DMS53 (cell line): ENCODE measurements around the gene LSM3.

Source experiments
- DNase-seq: peaks from one replicate; lab custom pipeline; 2025; lab: John Stamatoyannopoulos, UW

LSM3 gene

DNA sequence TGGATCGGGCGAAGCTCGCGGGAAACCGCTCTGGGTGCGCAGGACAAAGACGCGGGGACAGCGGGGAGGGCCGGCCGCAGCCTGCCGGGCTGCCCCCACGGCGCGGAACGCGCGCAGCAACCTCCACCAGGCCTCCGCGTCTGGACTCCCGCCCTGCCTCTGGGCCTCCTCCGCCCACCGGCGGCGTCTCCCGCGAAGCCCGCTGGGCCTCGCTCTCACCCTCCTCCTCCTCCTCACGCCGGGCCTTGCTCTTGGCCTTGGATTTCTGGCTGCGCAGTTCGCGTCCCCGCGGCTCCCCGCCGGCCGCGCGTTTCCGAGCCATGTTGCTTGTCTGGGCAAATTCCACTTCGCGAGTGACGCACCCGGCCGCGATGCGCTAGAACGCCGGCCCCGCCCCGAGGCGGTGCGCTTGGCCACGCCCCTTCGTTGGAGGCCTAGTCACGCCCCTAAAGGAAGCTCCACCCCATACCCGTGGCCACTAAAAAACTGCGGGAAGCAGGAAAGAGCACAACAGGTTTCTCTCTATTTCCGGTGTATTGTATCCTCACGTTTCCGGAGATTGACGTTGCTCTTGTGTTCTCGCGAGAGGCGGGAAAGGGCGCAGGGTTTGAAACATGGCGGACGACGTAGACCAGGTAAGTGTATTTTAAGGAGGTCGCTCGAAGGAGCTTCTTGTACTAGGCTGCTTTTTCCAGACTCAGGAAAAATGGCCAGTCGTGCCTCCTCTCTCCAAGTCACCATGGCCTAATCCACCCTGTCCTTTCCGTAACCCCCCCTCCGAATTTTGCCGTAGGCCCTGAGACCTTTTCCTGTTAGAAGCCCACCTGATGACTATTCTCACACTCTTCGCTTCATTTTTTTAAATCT, at the start of gene LSM3, which contains the start of gene XPC:
Gene LSM3, plus strand, starts transcription at position 571 of the 867 bp plus-strand sequence. Its CDS starts 44 bp downstream, at position 615.
Gene XPC, minus strand, starts transcription at position 355 of the 867 bp plus-strand sequence. Its CDS starts 33 bp downstream, at position 322.
- peak; percentile 93 for DNase-seq

DNA sequence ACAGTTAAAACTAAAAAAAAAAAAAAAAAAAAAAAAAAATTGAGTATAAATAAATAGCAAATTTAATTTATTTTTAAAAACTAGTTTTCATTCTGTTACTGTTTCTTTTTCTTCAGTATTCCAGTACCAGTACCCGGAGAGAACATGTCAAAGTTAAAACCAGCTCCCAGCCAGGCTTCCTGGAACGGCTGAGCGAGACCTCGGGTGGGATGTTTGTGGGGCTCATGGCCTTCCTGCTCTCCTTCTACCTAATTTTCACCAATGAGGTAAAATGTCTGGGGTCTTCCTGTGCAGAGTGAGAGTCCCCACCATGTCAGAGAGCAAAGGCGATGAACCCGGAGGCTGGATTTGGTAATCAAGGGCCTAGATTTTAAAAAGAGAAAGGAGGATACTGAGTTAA, 49.3 kb upstream of the LSM3 start:
- no peak for DNase-seq

- DNase-seq = no peak
These were observed 48.4 kb upstream of the LSM3 start for GRCh38 chr3:14130230-14130629.

- no peak for DNase-seq
These were observed 47.9 kb upstream of the LSM3 start for GRCh38 chr3:14130707-14131106.

- DNase-seq = no peak
These were observed 47.5 kb upstream of the LSM3 start for GRCh38 chr3:14131134-14131533.

DNA sequence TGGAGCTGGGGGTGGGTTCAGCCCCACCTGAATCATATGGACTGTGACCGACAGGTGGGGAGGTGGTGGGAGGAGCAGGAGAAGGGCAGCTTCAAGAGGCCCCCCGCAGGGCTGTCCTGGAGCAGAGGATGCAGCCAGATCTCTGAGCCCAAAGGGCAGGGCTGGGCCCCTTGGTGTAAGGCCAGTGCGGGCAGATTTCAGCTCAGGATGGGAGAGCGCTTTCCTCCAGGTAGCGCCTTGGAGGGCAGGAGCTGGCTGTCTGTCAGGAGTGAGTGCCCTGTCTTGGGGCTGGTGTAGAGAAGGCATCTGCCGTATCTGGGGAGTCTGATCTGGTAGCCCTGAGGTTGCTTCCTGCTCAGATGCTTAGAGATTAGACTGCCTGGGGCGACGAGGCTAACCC, 46.5 kb upstream of the LSM3 start:
- DNase-seq = no peak

- DNase-seq = no peak
These were observed 45.9 kb upstream of the LSM3 start for GRCh38 chr3:14132689-14133088.

- DNase-seq = no peak
These were observed 45.3 kb upstream of the LSM3 start for GRCh38 chr3:14133188-14133800.

DNA sequence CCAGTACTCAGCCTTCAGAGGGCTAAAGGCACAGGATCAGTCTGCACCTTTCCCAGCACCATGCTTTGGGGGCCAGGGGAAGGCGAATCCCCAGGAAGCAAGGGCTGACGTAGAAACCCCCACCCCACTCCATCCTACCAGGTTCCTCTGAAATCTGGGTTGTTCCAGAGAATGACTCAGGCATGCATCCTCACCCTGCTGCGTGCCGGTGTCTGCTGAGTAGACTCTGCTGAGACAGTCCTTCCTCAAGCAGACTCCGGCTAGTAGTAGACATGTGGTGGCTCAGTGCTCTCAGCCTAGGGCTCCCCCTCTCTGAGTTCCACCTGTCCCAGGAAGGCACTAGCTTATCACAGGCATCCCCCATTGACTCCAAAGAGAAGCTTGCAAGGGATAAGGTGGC, 44.7 kb upstream of the LSM3 start:
- DNase-seq = no peak

GRCh38 chr3:14134291-14134690, 44.3 kb upstream of the LSM3 start:
- no peak for DNase-seq

GRCh38 chr3:14135581-14135980, 43.0 kb upstream of the LSM3 start:
- no peak for DNase-seq

DNA sequence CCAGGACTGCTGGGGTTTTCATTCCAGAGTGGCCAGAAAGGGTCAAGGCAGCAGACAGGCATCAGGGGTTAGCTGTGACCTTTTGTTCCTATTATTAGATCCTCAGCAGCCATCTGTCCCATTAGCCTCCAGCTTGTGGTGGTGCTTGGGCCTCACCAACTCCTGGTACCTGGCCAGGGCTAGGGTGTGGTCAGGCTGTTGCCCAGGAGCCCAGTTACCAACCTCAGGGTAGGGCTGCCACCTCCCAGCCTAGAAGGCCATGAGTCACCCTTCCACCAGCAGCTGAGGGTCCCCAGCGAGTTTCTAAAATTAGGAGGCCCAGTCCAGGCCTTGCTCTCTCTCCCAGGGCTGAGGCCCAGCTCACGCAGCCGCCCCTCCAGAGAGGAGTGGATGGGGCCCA, 41.6 kb upstream of the LSM3 start:
- no peak for DNase-seq

- DNase-seq = no peak
These were observed 41.2 kb upstream of the LSM3 start for GRCh38 chr3:14137445-14137844.

GRCh38 chr3:14138109-14138877, 40.3 kb upstream of the LSM3 start:
- no peak for DNase-seq

GRCh38 chr3:14138878-14139655, 39.5 kb upstream of the LSM3 start:
- no peak for DNase-seq

DNA sequence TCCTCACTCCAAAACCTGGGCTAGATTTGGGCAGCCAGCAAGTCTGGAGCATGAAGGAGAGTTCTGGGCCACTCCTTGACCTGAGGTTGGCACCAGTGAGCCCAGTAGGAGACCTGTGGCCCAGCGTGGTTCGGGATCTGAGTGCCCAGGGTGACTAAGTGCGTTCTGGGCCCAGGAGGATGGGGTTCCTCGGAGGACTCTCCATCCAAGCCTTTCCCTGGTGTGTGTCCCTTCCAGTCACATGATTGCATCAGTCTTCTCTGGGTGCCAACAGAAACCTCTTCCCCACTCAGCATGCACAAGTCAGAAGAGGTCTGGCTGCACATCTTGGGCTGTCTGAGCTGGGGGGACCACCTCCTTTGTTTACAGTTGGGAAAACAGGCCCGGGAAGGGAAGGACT, 38.8 kb upstream of the LSM3 start:
- DNase-seq = no peak

DNA sequence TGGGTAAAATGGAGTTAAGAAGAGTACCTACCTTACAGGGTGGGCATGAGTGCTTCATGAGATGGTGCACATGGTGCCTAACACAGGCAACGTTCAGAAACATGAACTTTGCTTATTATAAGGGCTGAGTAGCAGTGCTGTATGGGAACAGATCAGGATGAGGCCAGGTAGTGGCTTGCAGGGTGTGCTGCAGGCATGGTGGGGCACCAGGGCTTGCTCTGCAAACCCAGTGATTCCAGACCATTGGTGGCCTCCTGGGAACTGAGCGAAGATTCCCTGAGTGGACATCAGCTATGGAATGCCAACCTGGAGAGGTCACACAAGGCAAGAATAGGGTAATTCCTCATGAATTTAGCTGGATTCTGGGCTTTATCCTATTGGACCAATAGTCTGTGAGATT, 37.9 kb upstream of the LSM3 start:
- DNase-seq = no peak

DNA sequence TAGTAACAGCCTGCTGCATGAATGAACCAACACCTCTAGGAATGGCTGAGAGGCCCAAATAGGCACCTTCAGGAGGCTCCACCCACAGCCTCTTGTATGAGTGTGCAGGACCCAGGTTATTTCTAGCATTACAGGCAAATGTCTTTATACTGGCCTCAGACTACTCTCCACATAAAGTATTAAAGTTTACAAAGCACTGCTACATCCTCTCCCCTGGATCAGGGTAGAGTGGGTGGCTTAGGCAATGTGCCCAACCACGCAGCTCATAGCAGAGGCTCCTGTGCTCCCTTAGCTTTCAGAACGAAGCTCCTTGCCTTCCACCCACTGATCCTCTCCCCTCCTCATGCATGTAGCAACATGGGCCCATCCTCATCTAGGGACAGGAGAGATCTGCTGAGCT, 37.5 kb upstream of the LSM3 start:
- no peak for DNase-seq

DNA sequence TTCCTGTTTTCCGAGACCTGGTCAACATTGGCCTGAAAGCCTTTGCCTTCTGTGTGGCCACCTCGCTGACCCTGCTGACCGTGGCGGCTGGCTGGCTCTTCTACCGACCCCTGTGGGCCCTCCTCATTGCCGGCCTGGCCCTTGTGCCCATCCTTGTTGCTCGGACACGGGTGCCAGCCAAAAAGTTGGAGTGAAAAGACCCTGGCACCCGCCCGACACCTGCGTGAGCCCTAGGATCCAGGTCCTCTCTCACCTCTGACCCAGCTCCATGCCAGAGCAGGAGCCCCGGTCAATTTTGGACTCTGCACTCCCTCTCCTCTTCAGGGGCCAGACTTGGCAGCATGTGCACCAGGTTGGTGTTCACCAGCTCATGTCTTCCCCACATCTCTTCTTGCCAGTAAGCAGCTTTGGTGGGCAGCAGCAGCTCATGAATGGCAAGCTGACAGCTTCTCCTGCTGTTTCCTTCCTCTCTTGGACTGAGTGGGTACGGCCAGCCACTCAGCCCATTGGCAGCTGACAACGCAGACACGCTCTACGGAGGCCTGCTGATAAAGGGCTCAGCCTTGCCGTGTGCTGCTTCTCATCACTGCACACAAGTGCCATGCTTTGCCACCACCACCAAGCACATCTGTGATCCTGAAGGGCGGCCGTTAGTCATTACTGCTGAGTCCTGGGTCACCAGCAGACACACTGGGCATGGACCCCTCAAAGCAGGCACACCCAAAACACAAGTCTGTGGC, 36.8 kb upstream of the LSM3 start:
- DNase-seq = no peak

DNA sequence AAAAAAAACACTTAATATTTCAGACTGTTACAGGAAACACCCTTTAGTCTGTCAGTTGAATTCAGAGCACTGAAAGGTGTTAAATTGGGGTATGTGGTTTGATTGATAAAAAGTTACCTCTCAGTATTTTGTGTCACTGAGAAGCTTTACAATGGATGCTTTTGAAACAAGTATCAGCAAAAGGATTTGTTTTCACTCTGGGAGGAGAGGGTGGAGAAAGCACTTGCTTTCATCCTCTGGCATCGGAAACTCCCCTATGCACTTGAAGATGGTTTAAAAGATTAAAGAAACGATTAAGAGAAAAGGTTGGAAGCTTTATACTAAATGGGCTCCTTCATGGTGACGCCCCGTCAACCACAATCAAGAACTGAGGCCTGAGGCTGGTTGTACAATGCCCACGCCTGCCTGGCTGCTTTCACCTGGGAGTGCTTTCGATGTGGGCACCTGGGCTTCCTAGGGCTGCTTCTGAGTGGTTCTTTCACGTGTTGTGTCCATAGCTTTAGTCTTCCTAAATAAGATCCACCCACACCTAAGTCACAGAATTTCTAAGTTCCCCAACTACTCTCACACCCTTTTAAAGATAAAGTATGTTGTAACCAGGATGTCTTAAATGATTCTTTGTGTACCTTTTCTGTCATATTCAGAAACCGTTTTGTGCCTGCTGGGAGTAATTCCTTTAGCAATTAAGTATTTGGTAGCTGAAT, 35.9 kb upstream of the LSM3 start:
- DNase-seq = no peak
